GM19025 (cell line): ENCODE measurements around the gene ZNF440.
"Not testable (repeated sequence)": the region's sequence is repeated elsewhere in the genome, so short reads cannot be mapped to it uniquely, and the experiment has no call there.

Experiments used
- ATAC-seq: cut with Tn5 transposase; IDR thresholded peaks from one replicate; pipeline ENCODE4 v1.9.1; 2021; ENCODE audit warnings: mild to moderate bottlenecking, low read depth, moderate library complexity; ENCODE audit not compliant: unreplicated experiment

Gene ZNF440

DNA sequence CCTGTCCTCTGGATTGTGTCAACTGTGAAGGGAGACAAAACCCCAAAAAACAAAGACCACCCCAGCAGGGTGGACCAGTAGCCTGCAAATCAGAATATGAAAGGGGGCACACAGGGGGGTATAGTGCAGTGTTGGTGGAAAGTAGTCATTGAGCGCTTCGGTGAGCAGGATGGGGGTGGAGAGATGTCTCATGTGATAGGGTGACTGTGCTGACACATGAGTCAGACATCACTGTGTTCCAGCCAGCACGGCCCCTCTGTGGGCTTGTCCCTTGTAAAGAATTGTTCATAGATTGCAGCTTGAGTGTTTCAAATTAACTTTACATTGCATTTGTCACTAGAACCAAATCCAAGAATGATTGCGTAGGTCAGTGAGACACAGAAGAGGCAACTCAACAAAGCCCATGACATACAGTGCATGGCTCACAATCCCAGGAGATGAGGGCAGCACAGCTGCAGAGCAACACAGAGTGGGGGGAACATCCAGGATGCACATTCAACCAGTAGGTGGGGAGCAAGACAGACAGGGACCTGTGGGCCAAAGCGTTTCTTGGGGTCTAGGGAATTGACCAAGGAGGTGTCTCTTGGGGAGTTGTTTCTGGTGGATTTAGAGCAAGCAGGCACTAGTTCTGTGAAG, 7.5 kb downstream of the ZNF440 start:
- ATAC-seq = no peak

DNA sequence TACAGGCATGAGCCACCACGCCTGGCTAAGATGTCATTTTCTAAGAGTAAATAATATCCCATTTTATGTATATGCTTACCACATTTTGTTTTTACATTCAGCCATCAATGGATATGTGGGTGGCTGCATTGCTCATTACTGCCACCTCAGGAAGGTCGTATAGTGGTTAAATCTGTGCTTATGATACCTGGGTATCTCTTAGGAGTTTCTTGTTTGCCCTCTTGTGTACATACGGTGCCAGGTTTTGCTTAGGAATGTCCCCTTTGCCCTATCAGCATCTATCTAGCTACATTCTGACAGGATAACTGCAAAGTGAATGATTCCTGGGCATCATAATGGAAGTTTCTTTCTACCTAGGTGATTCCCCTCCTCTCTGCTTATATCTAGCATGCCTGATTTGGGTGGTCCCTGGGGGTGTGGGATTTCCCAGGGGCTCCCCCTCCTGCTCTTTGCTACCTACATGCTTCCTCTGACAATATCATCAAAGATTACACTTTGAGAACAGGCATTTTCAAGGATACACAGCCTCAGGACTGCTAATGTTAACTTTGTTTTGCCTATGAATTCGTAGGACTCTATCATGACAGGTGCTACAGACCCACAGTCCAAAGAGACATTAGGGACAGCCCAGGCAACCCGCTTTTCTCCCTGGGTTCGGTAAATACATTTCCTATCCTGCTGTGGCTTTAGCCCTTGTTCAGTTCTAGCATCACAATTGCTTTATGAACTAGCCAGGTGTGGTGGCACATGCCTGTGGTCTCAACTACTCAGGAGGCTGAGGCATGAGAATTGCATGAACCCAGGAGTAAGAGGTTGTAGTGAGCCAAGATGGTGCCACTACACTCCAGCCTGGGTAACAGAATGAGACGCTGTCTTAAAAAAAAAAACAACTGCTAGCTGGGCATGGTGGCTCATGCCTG, 15.1 kb downstream of the ZNF440 start:
- ATAC-seq = not testable (repeated sequence)

DNA sequence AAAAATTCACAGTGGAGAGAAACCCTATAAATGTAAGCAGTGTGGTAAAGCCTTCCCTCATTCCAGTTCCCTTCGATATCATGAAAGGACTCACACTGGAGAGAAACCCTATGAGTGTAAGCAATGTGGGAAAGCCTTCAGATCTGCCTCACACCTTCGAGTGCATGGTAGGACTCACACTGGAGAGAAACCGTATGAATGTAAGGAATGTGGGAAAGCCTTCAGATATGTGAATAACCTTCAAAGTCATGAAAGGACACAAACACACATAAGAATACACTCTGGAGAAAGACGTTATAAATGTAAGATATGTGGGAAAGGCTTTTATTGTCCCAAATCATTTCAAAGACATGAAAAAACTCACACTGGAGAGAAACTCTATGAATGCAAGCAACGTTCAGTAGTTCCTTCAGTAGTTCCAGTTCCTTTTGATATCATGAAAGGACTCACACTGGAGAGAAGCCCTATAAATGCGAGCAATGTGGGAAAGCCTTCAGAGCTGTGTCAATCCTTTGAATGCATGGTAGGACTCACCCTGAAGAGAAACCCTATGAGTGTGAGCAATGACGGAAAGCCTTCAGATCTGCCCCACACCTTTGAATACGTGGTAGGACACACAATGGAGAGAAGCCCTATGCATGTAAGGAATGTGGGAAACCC, 18.3 kb downstream of the ZNF440 start:
- no peak for ATAC-seq

DNA sequence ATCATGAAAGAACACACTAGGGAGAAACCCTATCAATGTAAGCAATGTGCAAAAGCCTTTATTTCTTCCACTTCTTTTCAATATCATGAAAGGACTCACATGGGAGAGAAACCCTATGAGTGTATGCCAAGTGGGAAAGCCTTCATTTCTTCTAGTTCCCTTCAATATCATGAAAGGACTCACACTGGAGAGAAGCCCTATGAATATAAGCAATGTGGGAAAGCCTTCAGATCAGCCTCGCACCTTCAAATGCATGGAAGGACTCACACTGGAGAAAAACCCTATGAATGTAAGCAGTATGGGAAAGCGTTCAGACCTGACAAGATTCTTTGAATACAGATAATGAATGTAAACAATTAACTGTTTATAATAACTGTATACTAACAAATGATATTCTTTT, 19.5 kb downstream of the ZNF440 start:
- no peak for ATAC-seq

DNA sequence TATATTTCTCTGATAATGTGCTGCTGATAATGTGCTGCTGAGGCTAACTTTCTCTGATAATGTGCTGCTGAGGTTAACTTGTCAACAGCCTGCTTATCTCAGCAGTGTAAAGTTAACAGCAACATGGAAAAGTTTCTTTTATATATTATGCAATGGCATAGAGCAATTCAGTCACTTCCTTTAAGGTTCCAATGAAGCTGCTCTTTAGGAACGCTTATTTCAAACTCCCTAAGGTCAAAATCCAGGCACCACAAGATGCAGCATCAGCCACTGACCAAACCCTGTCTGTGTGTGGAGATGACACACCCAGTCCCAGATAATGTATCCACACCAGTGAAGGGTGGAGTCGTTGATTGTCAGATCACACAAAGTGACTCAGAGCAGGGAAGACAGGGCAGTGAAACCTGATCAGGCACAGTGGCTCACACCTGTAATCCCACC, 21.6 kb downstream of the ZNF440 start:
- ATAC-seq = not testable (repeated sequence)

DNA sequence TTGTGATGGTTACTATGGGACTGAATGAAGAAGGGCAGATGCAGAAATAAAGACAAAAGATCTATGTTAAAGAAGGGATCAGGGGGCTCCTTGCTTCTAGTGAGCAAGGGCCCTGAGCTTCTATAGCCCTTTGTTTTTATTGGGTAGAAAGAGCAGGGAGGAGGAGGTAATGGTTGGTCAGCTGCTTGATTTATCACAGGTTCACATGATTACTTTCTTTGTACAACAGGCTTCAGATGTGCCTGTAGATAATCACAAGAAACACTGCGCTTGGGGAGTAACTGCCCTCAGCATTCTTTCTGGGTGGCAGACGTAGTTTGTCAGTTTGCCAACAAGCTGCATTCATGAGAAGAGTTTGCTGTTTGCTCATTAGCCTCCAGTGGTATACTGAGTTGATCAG, 29.6 kb downstream of the ZNF440 start:
- no peak for ATAC-seq

DNA sequence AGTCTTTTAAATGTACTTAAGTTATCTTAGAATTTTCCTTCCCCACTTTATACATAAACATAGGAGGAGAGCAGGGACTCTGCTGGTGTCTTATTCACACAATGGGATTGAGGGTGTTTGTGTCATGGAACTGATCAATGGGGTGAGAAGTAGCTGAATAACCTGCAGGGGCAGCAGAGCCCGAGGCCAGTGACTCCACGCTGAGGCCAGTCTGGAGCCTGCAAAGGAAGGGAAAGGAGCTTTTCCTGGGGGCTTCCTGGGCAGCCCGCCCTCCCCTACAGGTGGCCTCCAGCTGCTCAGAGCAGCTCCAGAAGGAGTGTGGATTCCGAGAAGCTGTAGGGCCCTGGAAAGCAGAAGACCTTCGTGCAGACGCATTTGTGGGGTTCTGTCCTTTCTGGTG, 33.5 kb downstream of the ZNF440 start:
- not testable (repeated sequence) for ATAC-seq

DNA sequence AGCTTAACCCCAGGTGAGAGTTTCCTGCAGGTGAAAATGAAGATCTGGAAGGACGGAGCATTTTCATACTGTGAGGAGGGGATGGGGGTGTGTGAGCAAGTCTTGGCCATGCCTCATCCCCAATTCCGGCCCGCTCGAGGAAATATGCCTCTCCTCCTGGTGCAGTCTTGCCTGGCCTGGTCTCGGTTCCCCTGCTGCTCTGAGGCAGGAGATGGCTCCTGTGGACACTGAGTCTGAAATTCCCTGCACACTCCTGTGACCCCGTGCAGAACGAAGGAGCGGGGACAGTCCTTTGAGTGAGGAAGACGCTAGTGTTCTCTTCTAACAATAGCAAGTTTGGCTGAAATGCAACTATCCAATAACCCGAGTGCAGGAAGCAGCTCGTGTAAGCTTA, 34.1 kb downstream of the ZNF440 start:
- no peak for ATAC-seq

DNA sequence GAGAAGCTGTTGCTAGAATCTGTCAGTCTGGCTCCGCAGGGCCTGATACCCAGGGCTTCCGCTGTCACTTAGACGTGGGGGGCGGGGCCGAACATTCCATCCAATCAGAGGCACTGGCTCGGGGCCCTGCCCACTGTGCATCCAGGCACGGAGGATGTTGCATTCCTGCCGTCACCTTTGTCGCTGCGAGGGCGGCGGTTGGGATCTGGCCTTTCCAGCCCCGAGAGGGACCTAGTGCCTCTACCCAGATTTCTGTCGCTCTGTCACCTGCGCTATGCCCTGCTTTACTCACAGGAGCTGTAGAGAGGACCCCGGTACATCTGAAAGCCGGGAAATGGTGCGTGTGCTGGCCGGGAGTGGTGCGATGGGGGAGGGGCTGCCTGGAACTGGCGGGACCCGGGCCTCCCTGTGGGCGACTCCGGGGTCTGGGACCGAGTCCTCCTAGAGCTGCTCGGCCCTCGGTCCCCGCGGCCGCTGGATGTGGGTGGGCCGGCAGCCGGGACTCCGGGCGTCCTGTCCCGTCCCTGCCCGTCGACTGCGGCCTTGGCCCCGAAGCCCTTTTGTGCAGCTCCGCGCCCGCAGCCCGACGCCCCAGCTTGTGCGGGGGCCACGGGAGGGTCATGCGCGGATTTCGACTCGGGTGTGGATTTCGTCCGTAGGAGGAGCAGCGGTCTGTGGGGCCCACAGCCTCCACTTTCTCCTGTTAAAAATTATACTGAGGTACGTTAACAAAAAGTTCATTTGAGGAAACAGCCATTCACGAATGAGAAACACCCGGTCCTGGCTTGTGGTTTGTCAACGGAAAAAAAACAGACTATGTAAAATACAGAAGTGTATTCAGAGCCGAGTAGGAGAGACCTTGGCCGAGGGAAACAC, 34.8 kb downstream of the ZNF440 start, which contains the start of gene ZNF439:
Gene ZNF439, plus strand, starts transcription at position 133 of the 876 bp plus-strand sequence. Its CDS starts 142 bp downstream, at position 275.
- ATAC-seq = peak; percentile 75

DNA sequence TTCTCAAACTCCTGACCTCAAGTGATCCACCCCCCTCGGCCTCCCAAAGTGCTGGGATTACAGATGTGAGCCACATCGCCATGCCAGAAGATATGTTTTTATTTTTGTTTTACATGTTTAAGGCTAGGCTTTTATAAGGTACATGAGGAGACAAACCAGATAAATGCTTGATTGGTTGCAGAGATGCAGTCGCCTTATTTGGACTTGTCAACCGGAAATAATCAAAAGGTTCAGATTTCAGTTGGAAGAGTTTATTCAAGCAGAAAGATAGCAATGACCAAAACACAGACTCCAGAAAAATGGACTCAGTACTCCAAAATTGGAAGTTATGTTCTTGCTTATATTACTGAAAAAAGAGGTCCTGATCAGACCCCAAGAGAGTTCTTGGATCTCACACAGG, 36.2 kb downstream of the ZNF440 start:
- not testable (repeated sequence) for ATAC-seq

DNA sequence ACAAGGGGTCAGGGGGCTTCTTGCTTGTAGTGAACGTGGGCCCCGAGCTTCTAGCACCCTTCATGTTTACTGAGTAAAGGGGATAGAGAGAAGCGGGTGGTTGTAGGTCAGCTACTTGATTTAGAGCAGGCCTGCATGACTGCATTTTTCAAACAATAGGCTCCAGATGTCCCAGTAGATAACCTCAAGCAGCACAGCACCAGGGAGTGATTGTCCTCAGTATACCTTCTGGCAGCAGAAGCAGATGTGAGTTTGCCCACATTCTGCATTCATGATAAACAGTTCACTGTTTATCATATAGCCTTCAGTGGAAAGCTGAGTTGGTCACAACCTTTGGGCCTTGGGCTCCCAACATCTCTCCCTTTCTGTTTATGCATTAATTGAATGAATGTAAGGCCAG, 39.3 kb downstream of the ZNF440 start:
- no peak for ATAC-seq

DNA sequence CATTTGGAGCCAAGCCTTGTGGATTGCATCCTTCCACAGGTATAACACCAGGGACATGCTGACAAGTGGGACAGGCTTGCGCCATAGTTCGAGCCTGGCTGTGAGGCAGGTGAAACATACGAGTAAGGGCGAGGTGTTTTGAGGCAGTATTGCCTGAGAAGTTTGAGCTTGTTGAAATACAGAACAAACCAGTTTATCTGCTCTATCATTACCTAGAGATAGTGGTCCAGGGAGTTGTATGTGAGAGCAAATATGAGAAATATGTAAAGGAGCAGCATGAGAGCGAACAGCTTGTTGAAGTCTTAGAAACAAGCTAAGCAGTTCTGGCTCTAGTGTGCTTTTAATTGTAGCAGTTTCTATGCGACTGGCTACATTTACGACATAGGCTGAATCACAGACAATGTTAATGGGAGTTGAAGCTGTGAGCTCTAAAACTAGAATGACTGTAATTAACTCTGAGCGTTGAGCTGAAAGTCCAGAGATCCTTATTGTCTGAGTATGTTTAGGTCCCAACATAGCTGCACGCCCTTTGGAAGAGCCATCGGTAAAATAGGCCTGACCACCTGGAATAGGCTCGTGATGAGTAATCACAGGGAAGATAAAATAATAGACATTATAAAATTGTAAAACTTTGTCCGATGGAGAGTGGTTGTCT, 42.6 kb downstream of the ZNF440 start:
- no peak for ATAC-seq

DNA sequence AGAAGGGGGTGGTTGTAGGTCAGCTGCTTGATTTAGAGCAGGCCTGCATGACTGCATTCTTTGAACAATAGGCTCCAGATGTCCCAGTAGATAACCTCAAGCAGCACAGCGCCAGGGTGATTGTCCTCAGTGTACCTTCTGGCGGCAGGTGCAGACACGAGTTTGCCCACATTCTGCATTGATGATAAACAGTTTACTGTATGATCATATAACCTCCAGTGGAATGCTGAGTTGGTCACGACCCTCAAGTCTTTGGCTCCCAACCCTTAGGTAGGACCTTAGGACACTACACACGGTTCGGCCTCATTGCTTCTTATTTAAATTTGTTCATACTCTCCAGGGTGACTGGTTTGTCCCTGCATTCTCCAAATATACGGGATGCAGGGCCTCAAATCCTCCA, 46.6 kb downstream of the ZNF440 start:
- no peak for ATAC-seq

DNA sequence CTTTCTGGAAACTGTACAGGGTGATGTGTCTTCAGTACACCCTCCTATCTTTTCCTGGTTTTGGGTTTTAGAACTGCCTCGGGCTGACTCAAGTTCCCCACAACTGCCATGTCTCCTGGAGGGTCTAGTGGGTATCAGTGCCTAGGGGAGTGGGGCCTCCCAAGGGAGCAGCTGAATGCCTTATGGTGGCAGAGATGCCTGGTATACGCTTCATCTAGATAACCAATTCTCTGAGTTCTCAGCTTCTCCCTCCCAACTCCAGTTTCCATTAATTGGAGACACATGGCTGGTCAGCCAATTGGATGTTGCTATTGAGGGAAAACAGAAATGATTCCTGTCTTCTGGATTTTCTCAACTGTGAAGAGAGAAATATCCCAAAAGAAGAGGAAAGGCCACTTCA, 47.2 kb downstream of the ZNF440 start:
- no peak for ATAC-seq

DNA sequence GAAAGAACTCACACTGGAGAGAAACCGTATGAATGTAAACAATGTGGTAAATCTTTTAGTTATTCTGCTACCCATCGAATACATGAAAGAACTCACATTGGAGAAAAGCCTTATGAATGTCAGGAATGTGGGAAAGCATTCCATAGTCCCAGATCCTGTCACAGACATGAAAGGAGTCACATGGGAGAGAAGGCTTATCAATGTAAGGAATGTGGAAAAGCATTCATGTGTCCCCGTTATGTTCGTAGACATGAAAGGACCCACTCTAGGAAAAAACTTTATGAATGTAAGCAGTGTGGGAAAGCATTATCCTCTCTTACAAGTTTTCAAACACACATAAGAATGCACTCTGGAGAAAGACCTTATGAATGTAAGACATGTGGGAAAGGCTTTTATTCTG, 53.7 kb downstream of the ZNF440 start:
- ATAC-seq = not testable (repeated sequence)

DNA sequence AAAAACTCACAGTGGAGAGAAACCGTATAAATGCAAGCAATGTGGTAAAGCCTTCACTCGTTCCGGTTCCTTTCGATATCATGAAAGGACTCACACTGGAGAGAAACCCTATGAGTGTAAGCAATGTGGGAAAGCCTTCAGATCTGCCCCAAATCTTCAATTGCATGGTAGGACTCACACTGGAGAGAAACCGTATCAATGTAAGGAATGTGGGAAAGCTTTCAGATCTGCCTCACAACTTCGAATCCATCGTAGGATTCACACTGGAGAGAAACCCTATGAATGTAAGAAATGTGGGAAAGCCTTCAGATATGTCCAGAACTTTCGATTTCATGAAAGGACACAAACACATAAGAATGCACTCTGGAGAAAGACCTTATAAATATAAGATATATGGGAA, 54.1 kb downstream of the ZNF440 start:
- no peak for ATAC-seq

DNA sequence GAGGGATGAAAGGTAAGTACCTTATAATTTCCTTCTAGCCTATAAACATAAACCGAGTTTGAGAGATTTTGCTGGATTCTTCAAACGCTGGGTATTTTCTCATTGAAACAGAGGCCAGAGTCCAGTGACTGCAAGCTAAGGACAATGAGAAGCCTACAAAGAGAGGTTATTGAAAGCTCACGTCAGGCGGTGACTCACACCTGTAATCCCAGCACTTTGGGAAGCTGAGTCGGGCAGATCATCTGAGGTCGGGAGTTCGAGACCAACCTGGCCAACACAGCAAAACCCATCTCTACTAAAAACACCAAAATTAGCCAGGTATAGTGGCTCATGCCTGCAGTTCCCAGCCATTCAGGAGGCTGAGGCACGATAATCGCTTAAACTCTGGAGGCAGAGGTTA, 58.6 kb downstream of the ZNF440 start:
- no peak for ATAC-seq

DNA sequence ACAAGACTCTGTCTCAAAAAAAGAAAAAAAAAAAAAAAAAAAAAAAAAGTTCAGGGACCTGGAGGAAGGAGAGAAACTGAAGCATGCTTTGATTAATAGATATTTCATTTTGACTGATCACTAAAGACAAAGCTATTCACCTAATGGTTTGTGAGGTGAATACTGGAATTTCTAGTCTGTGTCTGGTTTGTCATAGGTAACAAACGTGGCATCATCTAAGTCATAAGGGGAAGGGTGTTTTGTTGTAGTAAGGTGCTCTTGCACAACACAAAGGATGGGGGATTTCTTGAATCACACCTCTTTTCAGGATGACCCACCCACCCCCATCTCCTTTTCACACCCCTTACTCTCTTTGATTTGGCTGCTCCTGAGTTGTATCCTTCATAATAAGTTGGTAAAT, 59.7 kb downstream of the ZNF440 start:
- ATAC-seq = no peak

DNA sequence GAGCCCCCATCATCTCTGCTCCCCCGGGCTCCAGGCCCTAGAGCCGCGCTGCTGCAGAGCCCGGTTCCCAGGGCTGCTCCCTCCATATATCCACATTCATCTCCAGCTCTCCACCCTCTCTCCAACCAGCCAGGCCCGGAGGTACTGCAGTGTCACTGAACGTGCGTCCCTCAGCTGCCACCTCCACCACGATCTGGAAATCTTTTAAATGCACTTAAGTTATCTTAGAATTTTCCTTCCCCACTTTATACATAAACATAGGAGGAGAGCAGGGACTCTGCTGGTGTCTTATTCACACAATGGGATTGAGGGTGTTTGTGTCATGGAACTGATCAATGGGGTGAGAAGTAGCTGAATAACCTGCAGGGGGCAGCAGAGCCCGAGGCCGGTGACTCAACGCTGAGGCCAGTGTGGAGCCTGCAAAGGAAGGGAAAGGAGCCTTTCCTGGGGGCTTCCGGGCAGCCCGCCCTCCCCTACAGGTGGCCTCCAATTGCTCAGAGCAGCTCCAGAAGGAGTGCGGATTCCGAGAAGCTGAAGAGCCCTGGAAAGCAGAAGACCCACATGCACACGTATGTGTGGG, 65.7 kb downstream of the ZNF440 start:
- not testable (repeated sequence) for ATAC-seq
